Measurements from ENCODE around the gene TMA16. TPM values are rescaled to one million over a fixed set of nuclear protein-coding genes. Genes with fewer than 3 reads are reported as not detected.

Gene TMA16
- total and polyA plus RNA-seq, 2 donors (not counting 1 experiment from before 2014, with no cell fraction given): 6.5 to 40.5 TPM

GRCh38 chr4:163462556-163462955 is 31.9 kb upstream of the TMA16 start:
- 100% methylated on average over 2 of the region's 5 CpGs for WGBS (ENCODE audit: insufficient coverage)
- Histone ChIP-seq H3K27me3 (replicated peaks in 1 of 4; ENCODE audit: control extremely low read depth in 1 of 4, control insufficient read depth in 3 of 4, insufficient read depth in 4 of 4, low read length in 3 of 4) (peaks cover 0 to 7% (median 0%) of the 10 kb centered on the region in 4 experiments), H3K27ac (ENCODE audit: low read length in 2 of 2) (no peak overlapping the region), H3K9me3 (ENCODE audit: control extremely low read depth in 1 of 3, control insufficient read depth in 2 of 3, insufficient read depth in 1 of 3, low read length in 2 of 3) (peaks cover 0 to 1% (median 0%) of the 10 kb centered on the region in 3 donors), H3K4me3 (ENCODE audit: control extremely low read depth in 1 of 5, extremely low read depth in 1 of 5, insufficient read depth in 1 of 5, low read depth in 2 of 5, low read length in 4 of 5) (no peak overlapping the region), H3K4me1 (ENCODE audit: control insufficient read depth in 2 of 2, insufficient read depth in 2 of 2, low read length in 2 of 2) (no peaks in the 10 kb centered on the region), H3K36me3 (replicated peaks in 1 of 2; ENCODE audit: control extremely low read depth in 1 of 2, control insufficient read depth in 1 of 2, extremely low read depth in 1 of 2, insufficient read depth in 2 of 2, low read length in 1 of 2) (no peaks in the 10 kb centered on the region), H3K4me2 (replicated peaks; ENCODE audit: low read depth, low read length, poor library complexity, severe bottlenecking) (no peak overlapping the region), H2AFZ (ENCODE audit: insufficient read depth, low read depth, low read length, poor library complexity, severe bottlenecking) (no peak overlapping the region), H3K9ac (ENCODE audit: low read length) (no peak overlapping the region), H3K79me2 (ENCODE audit: control insufficient read depth, insufficient read depth, low read length) (no peaks in the 10 kb centered on the region), H4K20me1 (ENCODE audit: control insufficient read depth, insufficient read depth, low read length, poor library complexity, severe bottlenecking) (no peaks in the 10 kb centered on the region)
- ChIA-PET CTCF (no interaction called here), POLR2A (no interaction called here)
- Mint-ChIP-seq H3K4me3 (no peak overlapping the region), H3K27me3 (peaks cover 26% of the 10 kb centered on the region), H3K9me3 (ENCODE audit: insufficient read depth) (no peaks in the 10 kb centered on the region), H3K4me1 (no peaks in the 10 kb centered on the region), H3K27ac (no peak overlapping the region)
- no peak for DNase-seq
- ATAC-seq (ENCODE audit: low read depth): no peak
- no peak for TF ChIP-seq EZH2 (IDR thresholded peaks at IDR 0.05; ENCODE audit: borderline replicate concordance, insufficient read depth, low read depth, low read length, poor library complexity, severe bottlenecking)
- TF ChIP-seq, protein P1, sequence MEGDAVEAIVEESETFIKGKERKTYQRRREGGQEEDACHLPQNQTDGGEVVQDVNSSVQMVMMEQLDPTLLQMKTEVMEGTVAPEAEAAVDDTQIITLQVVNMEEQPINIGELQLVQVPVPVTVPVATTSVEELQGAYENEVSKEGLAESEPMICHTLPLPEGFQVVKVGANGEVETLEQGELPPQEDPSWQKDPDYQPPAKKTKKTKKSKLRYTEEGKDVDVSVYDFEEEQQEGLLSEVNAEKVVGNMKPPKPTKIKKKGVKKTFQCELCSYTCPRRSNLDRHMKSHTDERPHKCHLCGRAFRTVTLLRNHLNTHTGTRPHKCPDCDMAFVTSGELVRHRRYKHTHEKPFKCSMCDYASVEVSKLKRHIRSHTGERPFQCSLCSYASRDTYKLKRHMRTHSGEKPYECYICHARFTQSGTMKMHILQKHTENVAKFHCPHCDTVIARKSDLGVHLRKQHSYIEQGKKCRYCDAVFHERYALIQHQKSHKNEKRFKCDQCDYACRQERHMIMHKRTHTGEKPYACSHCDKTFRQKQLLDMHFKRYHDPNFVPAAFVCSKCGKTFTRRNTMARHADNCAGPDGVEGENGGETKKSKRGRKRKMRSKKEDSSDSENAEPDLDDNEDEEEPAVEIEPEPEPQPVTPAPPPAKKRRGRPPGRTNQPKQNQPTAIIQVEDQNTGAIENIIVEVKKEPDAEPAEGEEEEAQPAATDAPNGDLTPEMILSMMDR (IDR thresholded peaks at IDR 0.05): no peak
- intact Hi-C loops (cut with micrococcal nuclease): no loop called here

GRCh38 chr4:163467082-163467770 is 27.3 kb upstream of the TMA16 start:
- H3K27ac ChIP-seq (ENCODE audit: low read length in 2 of 2): no peak overlapping the region
- ChIA-PET CTCF (no interaction called here), POLR2A (no interaction called here)
- no peak for ATAC-seq (ENCODE audit: low read depth)
- H3K9me3 Mint-ChIP-seq (ENCODE audit: insufficient read depth): no peaks in the 10 kb centered on the region
- no peaks in the 10 kb centered on the region for H3K4me1 Mint-ChIP-seq
- H3K27me3 Mint-ChIP-seq: peaks cover 30% of the 10 kb centered on the region
- no peak overlapping the region for H3K4me2 ChIP-seq (replicated peaks; ENCODE audit: low read depth, low read length, poor library complexity, severe bottlenecking)
- H3K36me3 ChIP-seq (replicated peaks in 1 of 2; ENCODE audit: control extremely low read depth in 1 of 2, control insufficient read depth in 1 of 2, extremely low read depth in 1 of 2, insufficient read depth in 2 of 2, low read length in 1 of 2): no peaks in the 10 kb centered on the region
- no peak overlapping the region for H3K27ac Mint-ChIP-seq
- H3K9me3 ChIP-seq (ENCODE audit: control extremely low read depth in 1 of 3, control insufficient read depth in 2 of 3, insufficient read depth in 1 of 3, low read length in 2 of 3): peaks cover 0 to 1% (median 0%) of the 10 kb centered on the region in 3 donors
- no peak overlapping the region for H3K9ac ChIP-seq (ENCODE audit: low read length)
- H3K4me1 ChIP-seq (ENCODE audit: control insufficient read depth in 2 of 2, insufficient read depth in 2 of 2, low read length in 2 of 2): no peaks in the 10 kb centered on the region
- no peaks in the 10 kb centered on the region for H4K20me1 ChIP-seq (ENCODE audit: control insufficient read depth, insufficient read depth, low read length, poor library complexity, severe bottlenecking)
- no peak for DNase-seq
- no peaks in the 10 kb centered on the region for H3K79me2 ChIP-seq (ENCODE audit: control insufficient read depth, insufficient read depth, low read length)
- H3K4me3 Mint-ChIP-seq: no peak overlapping the region
- intact Hi-C loops (cut with micrococcal nuclease): no loop called here
- WGBS (ENCODE audit: insufficient coverage): 89% methylated on average over 1 of the region's 4 CpGs
- peaks cover 0 to 3% (median 1%) of the 10 kb centered on the region in 4 experiments for H3K27me3 ChIP-seq (replicated peaks in 1 of 4; ENCODE audit: control extremely low read depth in 1 of 4, control insufficient read depth in 3 of 4, insufficient read depth in 4 of 4, low read length in 3 of 4)
- no peak overlapping the region for H2AFZ ChIP-seq (ENCODE audit: insufficient read depth, low read depth, low read length, poor library complexity, severe bottlenecking)
- no peak overlapping the region for H3K4me3 ChIP-seq (ENCODE audit: control extremely low read depth in 1 of 5, extremely low read depth in 1 of 5, insufficient read depth in 1 of 5, low read depth in 2 of 5, low read length in 4 of 5)
- TF ChIP-seq EZH2 (IDR thresholded peaks at IDR 0.05; ENCODE audit: borderline replicate concordance, insufficient read depth, low read depth, low read length, poor library complexity, severe bottlenecking): no peak
- TF ChIP-seq, protein P1 (IDR thresholded peaks at IDR 0.05): no peak
